GM12801 (cell line): ENCODE measurements around the gene CCL26.

Source experiments
- CTCF ChIP-seq: IDR thresholded peaks from one replicate; pipeline ENCODE4 v1.5.1; 2011; ENCODE audit warnings: control low read depth; ENCODE audit not compliant: insufficient read length; ENCODE audit errors: extremely low read depth

Gene CCL26

DNA sequence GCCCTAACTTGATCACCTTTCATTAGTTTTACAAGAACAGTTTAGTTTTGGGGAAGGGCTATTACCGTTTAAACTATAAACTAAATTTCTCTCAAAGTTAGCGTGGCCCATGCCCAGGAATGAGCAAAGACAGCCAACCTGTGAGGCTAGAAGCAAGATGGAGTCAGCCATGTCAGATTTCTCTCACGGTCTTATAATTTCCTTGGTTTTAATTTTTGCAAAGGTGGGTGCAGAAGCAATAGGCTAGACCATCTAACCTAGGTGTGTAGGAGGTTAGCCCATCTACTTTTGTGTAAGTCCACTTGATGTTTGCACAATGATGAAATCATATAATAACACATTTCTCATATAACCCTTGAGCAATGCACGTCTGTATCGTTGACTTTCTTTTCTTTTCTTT is 32.7 kb upstream of the CCL26 start:
- TF ChIP-seq CTCF, result no peak

DNA sequence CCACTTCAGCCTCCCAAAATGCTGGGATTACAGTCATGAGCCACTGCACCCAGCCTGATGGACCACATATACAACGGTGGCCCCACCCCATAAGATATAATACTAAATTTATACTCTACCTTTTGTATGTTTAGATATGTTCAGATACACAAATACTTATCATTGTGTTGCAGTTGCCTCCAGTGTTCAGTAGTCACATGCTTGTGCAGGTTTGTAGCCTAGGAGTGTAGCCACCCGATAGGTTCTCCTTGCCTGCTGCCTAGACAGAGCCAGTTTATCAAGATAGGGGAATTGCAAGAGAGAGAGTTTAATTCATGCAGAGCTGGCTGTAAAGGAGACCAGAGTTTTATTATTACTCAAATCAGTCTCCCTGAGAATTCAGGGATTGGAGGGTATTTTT is 32.0 kb upstream of the CCL26 start:
- TF ChIP-seq CTCF, result no peak

GRCh38 chr7:75802552-75802821 is 30.5 kb upstream of the CCL26 start:
- TF ChIP-seq CTCF, result no peak

- no peak for TF ChIP-seq CTCF
These were observed 26.8 kb upstream of the CCL26 start for GRCh38 chr7:75798770-75799169.

- TF ChIP-seq CTCF, result no peak
These were observed 24.4 kb upstream of the CCL26 start for GRCh38 chr7:75796420-75796819.

DNA sequence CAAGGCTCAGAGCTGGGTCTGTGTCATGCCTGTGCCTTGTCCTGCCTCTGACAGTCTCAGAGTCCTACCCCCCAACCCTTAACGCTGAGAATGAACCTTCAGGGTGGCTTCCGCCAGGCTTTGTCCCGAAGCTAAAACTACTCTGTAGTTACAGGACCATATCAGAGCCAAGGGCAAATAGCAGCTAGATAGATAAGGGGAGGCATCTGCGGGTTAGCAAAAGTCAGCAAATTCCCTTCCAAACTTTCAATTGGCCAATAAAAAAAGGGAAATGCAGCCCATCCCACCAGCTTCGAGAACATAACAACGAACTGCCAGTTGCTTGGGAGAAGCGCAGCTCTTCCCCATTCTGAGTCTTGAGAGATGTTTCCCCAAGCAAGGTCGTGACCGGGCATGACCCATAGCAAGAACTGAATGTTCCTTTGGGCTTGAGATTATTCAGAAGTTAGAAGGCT is 23.8 kb upstream of the CCL26 start:
- TF ChIP-seq CTCF, result no peak

DNA sequence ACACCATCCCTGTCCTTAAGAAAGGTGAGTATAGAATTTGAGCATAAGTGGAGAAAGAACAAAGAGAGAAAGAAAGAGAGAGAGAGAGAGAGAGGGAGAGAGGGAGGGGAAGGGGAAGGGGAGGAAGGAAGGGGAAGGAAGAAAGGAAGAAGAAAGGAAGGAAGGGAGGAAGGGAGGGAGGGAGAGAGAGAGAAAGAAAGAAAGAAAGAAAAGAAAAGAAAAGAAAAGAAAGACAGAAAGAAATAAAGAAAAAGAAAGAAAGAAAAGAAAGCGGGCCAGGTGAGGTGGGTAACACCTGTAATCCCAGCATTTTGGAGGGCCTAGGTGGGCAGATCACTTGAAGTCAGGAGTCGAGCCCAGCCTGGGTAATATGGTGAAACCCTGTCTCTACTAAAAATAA is 21.7 kb upstream of the CCL26 start:
- TF ChIP-seq CTCF, result no peak

GRCh38 chr7:75789361-75789924 is 17.4 kb upstream of the CCL26 start:
- no peak for TF ChIP-seq CTCF
